HFF-Myc (cell line): ENCODE data around the gene C1QL4.
A peak's percentile ranks its signal among the peaks of the same experiment; 100 is the strongest.

Source experiments
- DNase-seq: peaks from one replicate; pipeline ENCODE4 v3.0.0-alpha.2; 2011; ENCODE audit warnings: low read depth; ENCODE audit errors: extremely low read depth
- H3K4me3 ChIP-seq: replicated peaks from 2 replicates; pipeline ENCODE4 v1.5.1; 2011; ENCODE audit warnings: low read depth, mild to moderate bottlenecking, control low read depth, low read length
- TF ChIP-seq, protein P1 (sequence below): IDR thresholded peaks from 2 replicates; pipeline ENCODE4 v1.5.1; 2012; ENCODE audit warnings: mild to moderate bottlenecking, low read depth, low read length, control low read depth; ENCODE audit errors: missing control alignments

Gene C1QL4

DNA sequence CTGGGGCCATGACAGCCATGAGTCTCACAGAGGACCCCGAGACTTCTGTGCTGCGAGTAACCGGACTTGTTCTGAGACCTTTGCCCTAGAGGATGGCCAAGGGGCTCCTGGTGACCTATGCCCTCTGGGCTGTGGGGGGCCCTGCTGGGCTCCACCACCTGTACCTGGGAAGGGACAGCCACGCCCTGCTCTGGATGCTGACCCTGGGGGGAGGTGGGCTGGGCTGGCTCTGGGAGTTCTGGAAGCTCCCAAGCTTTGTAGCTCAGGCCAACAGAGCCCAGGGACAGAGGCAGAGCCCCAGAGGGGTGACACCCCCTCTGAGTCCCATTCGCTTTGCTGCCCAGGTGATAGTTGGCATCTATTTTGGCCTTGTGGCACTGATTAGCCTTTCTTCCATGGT, 11.8 kb upstream of the C1QL4 start:
- no peak overlapping the region for H3K4me3 ChIP-seq
- TF ChIP-seq, protein P1, sequence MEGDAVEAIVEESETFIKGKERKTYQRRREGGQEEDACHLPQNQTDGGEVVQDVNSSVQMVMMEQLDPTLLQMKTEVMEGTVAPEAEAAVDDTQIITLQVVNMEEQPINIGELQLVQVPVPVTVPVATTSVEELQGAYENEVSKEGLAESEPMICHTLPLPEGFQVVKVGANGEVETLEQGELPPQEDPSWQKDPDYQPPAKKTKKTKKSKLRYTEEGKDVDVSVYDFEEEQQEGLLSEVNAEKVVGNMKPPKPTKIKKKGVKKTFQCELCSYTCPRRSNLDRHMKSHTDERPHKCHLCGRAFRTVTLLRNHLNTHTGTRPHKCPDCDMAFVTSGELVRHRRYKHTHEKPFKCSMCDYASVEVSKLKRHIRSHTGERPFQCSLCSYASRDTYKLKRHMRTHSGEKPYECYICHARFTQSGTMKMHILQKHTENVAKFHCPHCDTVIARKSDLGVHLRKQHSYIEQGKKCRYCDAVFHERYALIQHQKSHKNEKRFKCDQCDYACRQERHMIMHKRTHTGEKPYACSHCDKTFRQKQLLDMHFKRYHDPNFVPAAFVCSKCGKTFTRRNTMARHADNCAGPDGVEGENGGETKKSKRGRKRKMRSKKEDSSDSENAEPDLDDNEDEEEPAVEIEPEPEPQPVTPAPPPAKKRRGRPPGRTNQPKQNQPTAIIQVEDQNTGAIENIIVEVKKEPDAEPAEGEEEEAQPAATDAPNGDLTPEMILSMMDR = no peak
- DNase-seq = no peak

DNA sequence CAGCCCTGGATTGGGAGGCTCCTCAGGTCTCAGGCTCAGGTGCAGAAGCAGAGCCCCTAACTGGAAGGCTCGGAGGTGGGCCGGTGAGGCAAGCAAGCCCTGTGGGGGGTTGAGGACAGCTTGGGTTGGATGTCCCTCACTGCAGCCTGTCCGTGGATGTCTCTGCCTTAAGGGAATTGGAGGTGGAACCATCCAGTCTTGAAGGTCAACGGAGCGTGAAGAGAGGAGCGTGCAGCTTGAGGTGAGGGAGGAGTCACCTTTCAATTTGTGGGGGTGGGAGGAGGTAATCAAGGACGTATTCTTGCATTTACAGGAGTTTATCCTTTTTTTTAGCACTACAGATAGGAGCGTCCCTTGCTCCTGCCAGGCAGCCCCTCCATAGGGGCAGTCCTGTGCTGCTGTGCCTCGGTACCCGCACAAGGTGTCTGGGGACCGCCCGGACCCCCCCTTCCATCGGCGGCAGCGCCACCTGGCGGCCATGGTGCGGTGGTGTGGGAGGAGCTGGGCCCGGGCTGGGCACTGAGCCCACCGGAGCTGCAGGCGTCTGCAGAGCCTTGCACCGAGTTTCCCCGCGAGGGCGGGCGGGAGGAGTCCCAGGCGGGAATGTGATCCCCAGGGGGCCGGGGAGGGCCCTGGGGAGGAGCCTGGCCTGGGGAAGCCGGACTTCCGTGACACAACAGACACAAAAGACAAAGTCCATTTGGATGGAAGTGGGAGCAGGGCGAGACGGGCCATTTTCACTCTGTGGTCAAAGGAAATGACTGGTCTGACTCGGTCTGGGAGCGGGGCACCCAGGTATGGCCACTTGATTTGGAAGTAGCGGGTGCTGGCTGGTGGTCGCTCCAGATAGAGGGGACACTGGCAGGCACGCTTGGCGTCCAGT, 10.6 kb upstream of the C1QL4 start:
- H3K4me3 ChIP-seq = peak overlapping the region; percentile 34
- DNase-seq = no peak
- TF ChIP-seq, protein P1 = peak; percentile 97

DNA sequence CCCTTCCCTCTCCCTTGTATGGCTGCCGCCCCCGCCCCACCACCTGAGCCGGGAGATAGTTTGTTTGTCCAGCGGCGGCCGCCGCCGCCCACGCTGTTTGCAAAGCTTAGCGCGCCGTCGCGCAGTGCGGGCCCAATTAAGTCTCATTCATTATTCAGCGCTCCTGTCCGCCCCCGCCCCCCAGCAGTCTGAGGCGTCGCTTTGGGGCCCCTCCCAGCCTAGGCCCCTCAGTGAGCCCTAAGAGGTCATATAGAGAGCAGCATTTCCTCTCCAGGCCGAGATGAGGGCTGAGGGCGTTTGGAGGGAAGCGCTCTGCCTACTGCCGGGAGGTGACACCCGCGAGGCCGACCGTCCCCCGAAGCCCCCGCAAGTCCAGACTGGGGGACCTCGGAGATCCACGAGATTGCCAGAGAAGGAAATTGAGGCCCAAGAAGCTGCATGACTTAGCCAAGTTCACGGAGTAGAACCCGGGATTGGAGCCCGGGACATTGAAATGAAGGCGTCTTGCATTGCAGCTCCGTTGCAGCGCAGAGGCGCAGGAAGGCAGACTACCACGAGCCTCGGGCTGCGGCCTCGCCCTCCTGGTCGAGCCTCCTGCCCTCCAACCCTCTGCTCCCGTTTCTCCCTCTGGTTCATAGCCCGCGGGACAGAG, 9.8 kb upstream of the C1QL4 start, which contains the start of gene DNAJC22:
DNAJC22 (plus strand) TSS at position 230 of the 652 bp plus-strand sequence. CDS start 1,985 bp downstream, outside the sequence.
- no peak for DNase-seq
- TF ChIP-seq, protein P1 = no peak
- H3K4me3 ChIP-seq = peak within 1 kb of the TSS; percentile 34

DNA sequence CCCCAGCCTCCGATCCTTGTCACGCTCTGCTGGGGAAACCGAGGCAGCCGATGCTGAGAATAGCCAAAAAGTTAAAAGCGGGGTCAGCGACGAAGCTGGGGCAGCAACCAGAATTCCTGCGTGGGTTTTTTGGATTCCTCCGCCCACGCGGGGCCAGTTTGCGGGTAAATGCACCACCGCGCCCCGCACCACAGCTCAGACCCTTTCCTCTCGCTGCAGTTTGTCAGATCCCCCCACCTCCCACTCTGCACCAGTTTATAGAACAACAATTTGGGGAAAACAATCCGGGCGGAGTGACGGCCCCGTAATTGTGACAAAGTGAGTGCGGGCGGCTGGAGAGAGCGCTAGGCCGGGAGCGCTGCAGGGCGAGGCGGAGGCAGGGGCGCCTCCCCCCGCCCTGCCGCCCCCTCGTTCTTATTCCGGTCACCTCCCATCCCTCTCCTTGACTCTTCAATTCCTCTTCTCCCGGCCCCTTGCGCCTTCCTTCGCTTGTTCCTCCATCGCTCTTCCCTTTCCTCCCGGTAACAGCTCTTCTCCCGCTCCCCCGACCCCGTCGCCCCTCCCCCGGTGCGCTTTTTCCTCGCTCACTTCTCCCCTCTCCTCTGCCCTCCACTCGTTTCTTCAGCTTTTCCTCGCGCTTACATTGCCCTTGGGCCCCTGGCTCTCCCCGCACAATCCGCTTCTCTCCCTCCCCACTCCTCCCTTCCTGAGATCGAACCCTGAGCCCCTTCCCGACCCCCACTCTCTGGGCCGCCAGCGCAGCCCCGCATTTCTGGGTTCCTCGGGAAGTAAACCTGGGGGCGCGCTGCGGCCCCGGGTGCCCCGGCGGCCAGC, 9.1 kb upstream of the C1QL4 start:
- DNase-seq = no peak
- TF ChIP-seq, protein P1 = no peak
- H3K4me3 ChIP-seq = peak overlapping the region; percentile 23

DNA sequence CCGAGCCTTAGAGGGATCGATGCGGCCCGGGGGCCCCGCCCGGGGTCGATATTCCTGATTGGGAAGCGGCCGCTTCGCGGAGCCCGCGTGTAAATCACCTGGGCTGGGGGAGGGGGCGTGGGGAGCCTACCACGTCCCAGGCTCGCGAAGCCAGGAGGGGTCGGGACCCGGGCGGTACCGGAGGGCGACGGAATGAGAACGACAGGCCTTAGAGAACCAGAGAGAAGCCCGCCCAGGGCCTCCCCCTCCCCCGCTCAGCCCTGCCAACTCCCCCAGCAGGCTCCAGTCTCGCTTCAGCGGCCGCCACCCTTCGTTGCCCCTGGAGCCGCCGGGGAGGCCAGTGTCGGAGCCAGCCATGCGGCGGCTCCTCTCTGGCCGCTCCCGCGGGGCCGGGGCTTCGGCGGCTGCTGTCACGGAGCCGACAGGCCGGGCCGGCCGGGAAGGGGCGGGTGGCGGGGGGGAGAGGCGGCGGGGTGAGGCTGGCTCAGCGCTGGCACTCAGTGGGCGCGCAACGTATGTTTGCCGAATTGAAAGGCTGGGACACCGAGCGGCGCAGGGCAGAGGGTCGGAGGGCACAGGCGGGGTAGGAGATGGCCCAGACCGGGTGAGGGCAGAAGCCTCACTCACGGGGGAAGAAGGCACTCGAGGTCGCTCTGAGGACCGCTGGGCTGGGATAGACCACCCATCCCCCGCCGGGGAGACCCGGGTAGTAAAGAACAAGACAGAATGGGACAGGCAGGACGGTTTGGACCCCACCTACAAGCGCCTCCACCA, 8.2 kb upstream of the C1QL4 start:
- TF ChIP-seq, protein P1 = no peak
- no peak for DNase-seq
- peak overlapping the region; percentile 23 for H3K4me3 ChIP-seq

DNA sequence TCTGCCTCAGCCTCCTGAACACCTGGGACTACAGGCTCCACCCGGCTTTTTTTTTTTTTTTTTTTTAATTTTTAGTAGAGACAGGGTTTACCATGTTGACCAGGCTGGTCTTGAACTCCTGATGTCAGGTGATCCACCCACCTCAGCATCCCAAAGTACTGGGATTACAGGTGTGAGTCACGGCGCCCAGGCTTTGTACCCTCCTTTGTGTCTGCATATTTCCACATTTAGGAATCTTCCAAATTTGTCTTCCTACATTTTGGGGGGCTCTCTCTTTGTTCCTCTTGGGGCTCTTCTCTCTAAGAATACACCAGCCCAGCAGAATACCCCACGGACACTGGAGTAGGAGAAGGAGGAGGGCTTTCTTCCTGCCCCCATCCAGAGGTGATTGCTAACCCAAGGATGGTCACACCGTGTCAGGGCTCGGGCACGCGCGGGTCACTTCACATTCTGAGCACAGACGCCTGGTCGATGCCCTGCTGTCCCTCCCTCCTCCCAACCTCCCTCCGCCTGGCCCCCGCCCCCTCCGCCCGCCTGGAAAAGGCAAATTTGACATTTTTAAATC, 7.6 kb upstream of the C1QL4 start:
- TF ChIP-seq, protein P1 = no peak
- no peak overlapping the region for H3K4me3 ChIP-seq
- DNase-seq = no peak
